Heart left ventricle (tissue), 16 donors: ENCODE results near the gene COL1A2. TPM values are rescaled to one million over a fixed set of nuclear protein-coding genes. Genes with fewer than 3 reads are reported as not detected.

Experiments used
- ATAC-seq, 4 donors: fragments of 200-7000 bp; cut with Tn5 transposase; one replicate each; pipeline ENCODE4 v1.9.1; 2020 to 2022; ENCODE audit warnings: moderate library complexity in 4 of 4, mild to moderate bottlenecking in 3 of 4, moderate number of reproducible peaks in 1 of 4
- DNase-seq, 5 donors: peaks; one replicate each; pipeline ENCODE4 v3.0.0-alpha.2; 2020
- H3K27ac ChIP-seq, 12 donors: fragments of 200-600 bp; sonication (generic) in 4 of 12; one replicate each; pipeline versions ENCODE4 v1.5.0 to v1.8.0; 2016 to 2022; ENCODE audit warnings: mild to moderate bottlenecking in 2 of 12
- H3K27me3 ChIP-seq, 9 donors: fragments of 200-600 bp; sonication (generic) in 2 of 9; one replicate each; pipeline versions ENCODE4 v1.5.1 to v1.8.0; 2016 to 2022; ENCODE audit warnings: mild to moderate bottlenecking in 3 of 9
- H3K36me3 ChIP-seq, 9 donors: fragments of 200-600 bp; sonication (generic) in 2 of 9; one replicate each; pipeline versions ENCODE4 v1.5.0 to v1.8.0; 2018 to 2022; ENCODE audit warnings: mild to moderate bottlenecking in 2 of 9
- H3K4me1 ChIP-seq, 12 donors: fragments of 200-600 bp; sonication (generic) in 4 of 12; one replicate each; pipeline versions ENCODE4 v1.5.0 to v1.8.0; 2016 to 2022; ENCODE audit warnings: mild to moderate bottlenecking in 3 of 12
- H3K4me3 ChIP-seq, 12 donors: fragments of 200-600 bp; sonication (generic) in 4 of 12; one replicate each; pipeline versions ENCODE4 v1.5.0 to v1.8.0; 2017 to 2022; ENCODE audit warnings: mild to moderate bottlenecking in 9 of 12, moderate library complexity in 4 of 12
- H3K9me3 ChIP-seq, 12 donors: fragments of 200-600 bp; sonication (generic) in 4 of 12; one replicate each; pipeline versions ENCODE4 v1.5.0 to v1.8.0; 2016 to 2022; ENCODE audit warnings: mild to moderate bottlenecking in 1 of 12
- CTCF ChIP-seq, 12 donors: fragments of 200-600 bp; sonication (generic) in 4 of 12; IDR thresholded peaks; one replicate each; pipeline versions ENCODE4 v1.5.0 to v1.8.0; 2018 to 2022; ENCODE audit warnings: antibody characterized with exemption in 12 of 12, mild to moderate bottlenecking in 5 of 12
- POLR2A ChIP-seq, 2 donors: fragments of 450-650 bp; IDR thresholded peaks; one replicate each; pipeline ENCODE4 v1.6.1; 2017; ENCODE audit warnings: antibody characterized with exemption in 2 of 2, mild to moderate bottlenecking in 2 of 2, moderate library complexity in 2 of 2
- WGBS, 4 donors: extraction: QIAGEN DNeasy Blood & Tissue Kit in 2 of 4; methylation state at CpG; one replicate each; pipeline versions ENCODE4 v1.1.5 to v1.1.7; 2013 to 2018; 5-methylcytosine and 5-hydroxymethylcytosine counted together
- intact Hi-C, 10 donors: fragments of 100-400 bp; cut with DNase I; formaldehyde crosslinking; loops; one replicate each; pipeline versions ENCODE4 v1.11.1 to v1.14.2; 2022
- polyA plus RNA-seq, 2 donors: library from polyadenylated mRNA; stranded (reverse); fragments of 200-250 nt; gene quantifications; one replicate each; pipeline ENCODE4 v1.2.3, GENCODE V29; 2013
- total RNA-seq, 9 donors: library from RNA; depleted of rRNA in 2 of 9; stranded (reverse); fragments of >200 nt in 2 of 9; fragmentation: NEBNext Ultra II Directional in 3 of 9; extraction: Animal tissue kit (Norgen Biotek cat#: 25700) in 3 of 9; gene quantifications; one replicate each; pipeline versions ENCODE4 v1.1.0 to v1.2.4, GENCODE V29; 2016 to 2023
- donor health status: ischemic (EF 13 %, LVEDD 7.1; RV severe dilation, severe dysfunction).
- donor health status: healthy with polysubstance abuse.
- donor health status: DM: no; HTN: yes; CAD: no.
- donor health status: DM: no; HTN: no; CAD: no.
- donor health status: ischemic (EF 25% LVEDD 6.9; RV normal size, moderate dysfunction).
- donor health status: ischemic (EF 25% LVEDD 5.7; RV mildly dilated, moderate dysfunction).
- donor health status: healthy.
- donor health status: DM: yes; HTN: yes; CAD: no.
- donor health status: ischemic (EF 35%, LVEDD 5.7; RV mildly dilated, moderate dysfunction).
- donor health status: nonischemic (EF 11% LVEDD 7.7; RV severe dilation, severe dysfunction).
- donor health status: DM: yes; HTN: yes; CAD: no.
- donor health status: PGD.
- donor health status: ischemic (EF 29% LVEDD 5.4; RV normal size, mild dysfunction).
- donor health status: nonischemic (EF 23%, LVEDD 6.1; RV moderate dilation, normal function).

Gene COL1A2
- total and polyA plus RNA-seq, 11 donors = 33.1 to 615 (median 104) TPM

- DNase-seq = peak; percentile 71 to 80 (median 75)
- Histone ChIP-seq H3K4me3 (peak overlapping the region in 8 of 12 donors; percentile 11 to 47 (median 28)), H3K27ac (peak overlapping the region; percentile 72 to 99 (median 84)), H3K36me3 (no peaks in the 10 kb centered on the region), H3K27me3 (no peaks in the 10 kb centered on the region), H3K4me1 (peaks cover 0 to 28% (median 4%) of the 10 kb centered on the region in 12 donors), H3K9me3 (no peaks in the 10 kb centered on the region)
- peak; percentile 67 to 92 (median 90) for ATAC-seq
- no peak for TF ChIP-seq CTCF (IDR thresholded peaks at IDR 0.05)
- peak in 1 of 2 donors; percentile 33 for TF ChIP-seq POLR2A (IDR thresholded peaks at IDR 0.05)
- 5 to 18% (median 6%) methylated on average over 2 of the region's 2 CpGs for WGBS, 4 donors
- intact Hi-C loops = loop anchor here in 3 of 10 donors (2.0 to 10.0 kb wide), 3 partner anchors 21 to 77 kb away; partner anchors contain the start of gene COL1A2 (in 2 of the 3)
These were observed 20.5 kb upstream of the COL1A2 start for GRCh38 chr7:94374231-94374630.

GRCh38 chr7:94374721-94375566, 19.8 kb upstream of the COL1A2 start:
- ATAC-seq = peak; percentile 89 to 97 (median 96)
- H3K27me3 ChIP-seq = no peaks in the 10 kb centered on the region
- intact Hi-C loops = loop anchor here in 5 of 10 donors (1.0 to 10.0 kb wide), 5 partner anchors 20 to 78 kb away; partner anchors contain the start of gene COL1A2 (in 2 of the 5)

GRCh38 chr7:94375691-94376090, 19.0 kb upstream of the COL1A2 start:
- no peaks in the 10 kb centered on the region for H3K9me3 ChIP-seq
- H3K4me1 ChIP-seq = peaks cover 0 to 28% (median 4%) of the 10 kb centered on the region in 12 donors
- ATAC-seq (peak; percentile 76 to 89 (median 80)), DNase-seq (peak in 4 of 5 donors; percentile 35 to 59 (median 40))
- WGBS, 4 donors = 41 to 52% (median 50%) methylated on average over 2 of the region's 2 CpGs
- no peaks in the 10 kb centered on the region for H3K36me3 ChIP-seq
- no peak for TF ChIP-seq CTCF (IDR thresholded peaks at IDR 0.05)
- TF ChIP-seq POLR2A (IDR thresholded peaks at IDR 0.05) = no peak
- intact Hi-C loops = loop anchor here in 5 of 10 donors (1.0 to 10.0 kb wide), 5 partner anchors 19 to 79 kb away; partner anchors contain the start of gene COL1A2 (in 2 of the 5)
- no peaks in the 10 kb centered on the region for H3K27me3 ChIP-seq
- peak overlapping the region in 9 of 12 donors; percentile 10 to 46 (median 24) for H3K4me3 ChIP-seq
- peak overlapping the region; percentile 72 to 99 (median 84) for H3K27ac ChIP-seq

More at GRCh38 chr7:94374721-94375566, 19.8 kb upstream of the COL1A2 start:
- peak in 4 of 5 donors; percentile 50 to 78 (median 70) for DNase-seq
- H3K36me3 ChIP-seq = no peaks in the 10 kb centered on the region
- no peaks in the 10 kb centered on the region for H3K9me3 ChIP-seq
- peak overlapping the region; percentile 72 to 99 (median 84) for H3K27ac ChIP-seq
- no peak for TF ChIP-seq POLR2A (IDR thresholded peaks at IDR 0.05)
- no peak for TF ChIP-seq CTCF (IDR thresholded peaks at IDR 0.05)
- peaks cover 0 to 28% (median 4%) of the 10 kb centered on the region in 12 donors for H3K4me1 ChIP-seq
- WGBS, 4 donors = 22 to 39% (median 29%) methylated on average over 5 of the region's 5 CpGs
- peak overlapping the region in 10 of 12 donors; percentile 10 to 47 (median 26) for H3K4me3 ChIP-seq

GRCh38 chr7:94376281-94376680, 18.4 kb upstream of the COL1A2 start:
- Histone ChIP-seq H3K9me3 (no peaks in the 10 kb centered on the region), H3K27ac (peak overlapping the region; percentile 63 to 99 (median 84)), H3K27me3 (no peaks in the 10 kb centered on the region), H3K4me1 (peaks cover 0 to 28% (median 4%) of the 10 kb centered on the region in 12 donors), H3K4me3 (peak overlapping the region in 4 of 12 donors; percentile 17 to 46 (median 32)), H3K36me3 (no peaks in the 10 kb centered on the region)
- WGBS, 4 donors = 93 to 100% (median 96%) methylated on average over 1 of the region's 1 CpG
- no peak for TF ChIP-seq POLR2A (IDR thresholded peaks at IDR 0.05)
- no peak for TF ChIP-seq CTCF (IDR thresholded peaks at IDR 0.05)
- ATAC-seq = no peak
- intact Hi-C loops = loop anchor here in 3 of 10 donors (5.0 to 10.0 kb wide), 2 partner anchors 71 to 74 kb away; no protein-coding TSS in a partner anchor
- DNase-seq = no peak
